Hematopoietic multipotent progenitor cell treated with erythropoietin and hydrocortisone succinate and interleukin-3 and kit ligand, for 17 days (in vitro differentiated cells): ENCODE measurements around the gene MUC5AC.
"Not testable (repeated sequence)": the region's sequence is repeated elsewhere in the genome, so short reads cannot be mapped to it uniquely, and the experiment has no call there.

Source experiments
- DNase-seq: peaks from one replicate; pipeline ENCODE4 v3.0.0-alpha.2; 2015; ENCODE audit warnings: low spot score

MUC5AC gene

DNA sequence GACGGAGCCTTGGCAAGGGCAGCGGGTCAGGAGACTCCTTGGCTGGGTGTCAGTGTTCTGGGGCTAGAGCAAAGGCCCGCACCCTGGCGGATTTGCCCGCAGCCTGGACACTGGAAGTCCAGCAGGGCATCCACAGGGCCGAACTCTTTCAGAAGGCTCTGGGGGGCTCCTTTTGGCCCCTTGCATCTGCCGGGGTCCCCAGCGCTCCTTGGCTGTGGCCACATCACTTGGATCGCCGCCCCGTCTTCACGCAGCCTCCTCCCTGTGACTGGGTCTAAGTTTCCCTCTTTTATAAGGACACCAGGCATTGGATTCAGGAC, 20.0 kb downstream of the MUC5AC start:
- no peak for DNase-seq

DNA sequence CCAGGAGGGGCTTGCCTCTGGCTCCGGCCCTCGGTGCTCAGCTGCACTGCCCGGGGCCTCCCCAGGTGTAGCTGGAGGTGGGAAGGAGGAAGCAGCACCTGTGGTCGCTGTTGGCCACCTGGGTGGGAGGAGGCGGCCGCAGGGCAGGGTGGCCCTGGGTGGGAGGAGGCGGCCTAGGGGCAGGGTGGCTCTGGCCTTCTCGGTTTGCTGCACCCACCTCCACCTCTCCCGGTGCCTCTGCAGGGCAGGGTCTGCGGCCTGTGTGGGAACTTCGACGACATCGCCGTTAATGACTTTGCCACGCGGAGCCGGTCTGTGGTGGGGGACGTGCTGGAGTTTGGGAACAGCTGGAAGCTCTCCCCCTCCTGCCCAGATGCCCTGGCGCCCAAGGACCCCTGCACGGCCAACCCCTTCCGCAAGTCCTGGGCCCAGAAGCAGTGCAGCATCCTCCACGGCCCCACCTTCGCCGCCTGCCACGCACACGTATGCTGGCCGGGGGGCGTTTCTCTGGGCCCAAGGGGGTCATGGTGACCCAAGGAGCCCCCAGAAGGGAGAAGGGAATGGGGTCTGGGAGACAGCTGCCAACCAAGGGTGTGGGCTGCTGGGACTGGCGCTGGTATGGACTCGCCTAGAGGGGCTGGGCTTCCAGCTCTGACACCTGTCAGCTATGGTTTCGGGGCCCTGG, 20.6 kb downstream of the MUC5AC start:
- DNase-seq = no peak

DNA sequence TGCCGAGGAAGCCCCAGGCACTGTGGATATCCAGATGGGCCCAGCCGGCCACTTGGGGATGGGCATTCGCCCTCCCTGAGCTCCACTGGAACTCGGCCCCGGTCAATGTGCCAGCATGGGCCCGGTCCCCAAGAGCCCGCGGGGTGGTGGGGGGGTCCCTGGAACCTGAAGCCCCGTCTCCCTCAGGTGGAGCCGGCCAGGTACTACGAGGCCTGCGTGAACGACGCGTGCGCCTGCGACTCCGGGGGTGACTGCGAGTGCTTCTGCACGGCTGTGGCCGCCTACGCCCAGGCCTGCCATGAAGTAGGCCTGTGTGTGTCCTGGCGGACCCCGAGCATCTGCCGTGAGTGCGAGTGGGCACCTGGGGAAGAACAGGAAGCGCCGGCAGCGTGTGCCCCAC, 21.2 kb downstream of the MUC5AC start:
- no peak for DNase-seq

DNA sequence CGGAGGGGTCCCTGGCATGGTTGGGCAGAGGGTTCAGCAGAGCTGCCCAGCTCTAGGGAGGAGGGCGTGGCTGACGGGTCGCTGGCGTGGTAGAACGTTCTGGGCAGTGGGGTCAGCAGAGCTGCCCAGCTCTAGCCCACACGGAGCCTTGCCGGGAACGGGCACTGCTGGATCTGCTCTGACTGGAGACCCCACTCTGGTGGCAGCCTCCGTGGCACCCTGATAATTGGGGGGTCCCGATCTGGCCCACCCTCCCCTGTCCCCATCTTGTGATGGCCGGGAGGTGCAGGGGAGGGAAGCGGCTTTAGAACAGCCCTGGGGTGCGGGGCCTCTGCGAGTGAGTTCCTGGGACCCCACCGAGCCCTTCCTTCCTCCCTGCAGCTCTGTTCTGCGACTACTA, 21.9 kb downstream of the MUC5AC start:
- no peak for DNase-seq

DNA sequence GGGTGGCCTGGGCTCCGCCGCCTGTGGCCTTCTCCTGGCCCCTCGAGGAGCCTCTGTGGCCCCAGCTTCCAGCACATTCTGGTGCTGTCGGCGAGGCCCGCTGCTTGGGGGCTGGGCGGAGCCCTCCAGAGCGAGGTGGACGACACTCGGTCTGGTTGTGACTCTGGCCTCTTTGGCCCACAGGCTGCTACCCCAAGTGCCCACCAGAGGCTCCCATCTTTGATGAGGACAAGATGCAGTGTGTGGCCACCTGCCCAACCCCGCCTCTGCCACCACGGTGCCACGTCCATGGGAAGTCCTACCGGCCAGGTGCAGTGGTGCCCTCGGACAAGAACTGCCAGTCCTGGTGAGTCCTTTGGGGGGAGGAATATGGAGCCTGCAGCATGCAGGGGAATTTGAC, 22.4 kb downstream of the MUC5AC start:
- no peak for DNase-seq

DNA sequence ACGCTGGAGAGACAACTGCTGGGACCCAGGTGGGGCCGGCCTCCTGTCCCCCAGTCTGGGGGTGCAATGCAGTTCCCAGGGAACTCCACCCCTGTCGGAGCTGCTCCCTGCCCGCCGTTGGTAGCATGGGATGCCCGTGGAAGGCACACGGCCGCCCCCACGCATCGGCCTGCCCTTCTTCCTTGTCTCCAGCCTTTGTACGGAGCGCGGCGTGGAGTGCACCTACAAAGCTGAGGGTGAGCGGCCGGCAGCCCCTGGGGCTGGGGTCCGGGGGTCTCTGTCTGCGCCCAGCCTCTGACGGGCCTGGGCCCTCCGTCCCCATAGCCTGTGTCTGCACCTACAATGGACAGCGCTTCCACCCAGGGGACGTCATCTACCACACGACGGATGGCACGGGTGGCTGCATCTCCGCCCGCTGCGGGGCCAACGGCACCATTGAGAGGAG, 23.2 kb downstream of the MUC5AC start:
- no peak for DNase-seq

DNA sequence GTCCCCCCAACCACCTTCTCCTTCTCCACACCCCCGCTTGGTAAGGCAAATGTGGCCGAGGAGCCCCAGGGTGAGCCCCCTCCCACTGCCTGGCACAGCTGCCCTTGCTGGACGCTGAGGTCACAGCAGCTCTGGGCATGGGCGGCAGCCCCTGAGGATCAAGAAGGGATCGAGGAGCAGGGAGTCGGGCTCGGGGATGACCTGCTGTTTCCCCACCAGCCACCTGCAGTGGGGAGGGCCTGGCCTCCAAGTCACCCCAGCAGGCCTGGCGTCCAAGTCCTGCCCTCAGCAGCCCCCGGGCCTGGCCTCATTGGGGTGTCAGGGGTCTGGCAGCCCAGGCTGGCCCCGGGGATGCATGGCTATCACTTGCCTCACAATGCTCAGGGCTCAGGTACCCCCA, 23.7 kb downstream of the MUC5AC start:
- no peak for DNase-seq

DNA sequence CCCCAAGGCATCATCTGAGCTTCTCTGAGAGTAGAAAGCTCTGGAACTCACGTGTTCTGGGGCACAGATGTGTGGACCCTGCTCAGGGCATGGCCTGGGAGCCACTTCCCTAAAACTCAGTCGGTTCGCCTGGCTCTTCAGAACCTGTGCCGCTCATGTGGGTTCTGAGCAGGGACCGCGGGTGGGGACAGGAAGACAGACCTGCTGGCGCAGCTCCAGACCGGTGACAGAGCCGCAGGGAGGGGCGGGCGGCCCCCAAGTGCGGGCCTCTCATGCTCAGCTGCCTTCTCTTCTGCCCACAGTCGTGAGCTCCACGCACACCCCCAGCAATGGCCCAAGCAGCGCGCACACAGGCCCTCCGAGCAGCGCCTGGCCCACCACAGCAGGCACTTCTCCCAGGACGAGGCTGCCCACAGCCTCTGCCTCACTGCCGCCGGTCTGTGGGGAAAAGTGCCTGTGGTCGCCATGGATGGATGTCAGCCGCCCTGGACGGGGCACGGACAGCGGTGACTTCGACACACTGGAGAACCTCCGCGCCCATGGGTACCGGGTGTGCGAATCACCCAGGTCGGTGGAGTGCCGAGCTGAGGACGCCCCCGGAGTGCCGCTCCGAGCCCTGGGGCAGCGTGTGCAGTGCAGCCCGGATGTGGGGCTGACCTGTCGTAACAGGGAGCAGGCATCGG, 24.2 kb downstream of the MUC5AC start:
- no peak for DNase-seq

DNA sequence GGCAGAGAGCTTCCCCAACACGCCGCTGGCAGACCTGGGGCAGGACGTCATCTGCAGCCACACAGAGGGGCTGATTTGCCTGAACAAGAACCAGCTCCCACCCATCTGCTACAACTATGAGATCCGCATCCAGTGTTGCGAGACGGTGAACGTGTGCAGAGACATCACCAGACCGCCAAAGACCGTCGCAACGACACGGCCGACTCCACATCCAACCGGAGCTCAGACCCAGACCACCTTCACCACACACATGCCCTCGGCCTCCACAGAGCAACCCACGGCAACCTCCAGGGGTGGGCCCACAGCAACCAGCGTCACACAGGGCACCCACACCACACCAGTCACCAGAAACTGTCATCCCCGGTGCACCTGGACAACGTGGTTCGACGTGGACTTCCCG, 26.4 kb downstream of the MUC5AC start:
- DNase-seq = not testable (repeated sequence)

DNA sequence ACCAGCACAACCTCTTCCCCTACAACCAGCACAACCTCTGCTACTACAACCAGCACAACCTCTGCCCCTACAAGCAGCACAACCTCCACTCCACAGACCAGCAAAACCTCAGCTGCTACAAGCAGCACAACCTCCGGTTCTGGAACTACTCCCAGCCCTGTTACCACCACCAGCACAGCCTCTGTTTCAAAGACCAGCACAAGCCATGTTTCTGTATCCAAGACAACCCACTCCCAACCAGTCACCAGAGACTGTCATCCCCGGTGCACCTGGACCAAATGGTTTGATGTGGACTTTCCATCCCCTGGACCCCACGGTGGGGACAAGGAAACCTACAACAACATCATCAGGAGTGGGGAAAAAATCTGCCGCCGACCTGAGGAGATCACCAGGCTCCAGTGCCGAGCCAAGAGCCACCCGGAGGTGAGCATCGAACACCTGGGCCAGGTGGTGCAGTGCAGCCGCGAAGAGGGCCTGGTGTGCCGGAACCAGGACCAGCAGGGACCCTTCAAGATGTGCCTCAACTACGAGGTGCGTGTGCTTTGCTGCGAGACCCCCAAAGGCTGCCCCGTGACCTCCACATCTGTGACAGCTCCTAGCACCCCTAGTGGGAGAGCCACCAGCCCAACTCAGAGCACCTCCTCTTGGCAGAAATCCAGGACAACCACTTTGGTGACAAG, 30.8 kb downstream of the MUC5AC start:
- not testable (repeated sequence) for DNase-seq

DNA sequence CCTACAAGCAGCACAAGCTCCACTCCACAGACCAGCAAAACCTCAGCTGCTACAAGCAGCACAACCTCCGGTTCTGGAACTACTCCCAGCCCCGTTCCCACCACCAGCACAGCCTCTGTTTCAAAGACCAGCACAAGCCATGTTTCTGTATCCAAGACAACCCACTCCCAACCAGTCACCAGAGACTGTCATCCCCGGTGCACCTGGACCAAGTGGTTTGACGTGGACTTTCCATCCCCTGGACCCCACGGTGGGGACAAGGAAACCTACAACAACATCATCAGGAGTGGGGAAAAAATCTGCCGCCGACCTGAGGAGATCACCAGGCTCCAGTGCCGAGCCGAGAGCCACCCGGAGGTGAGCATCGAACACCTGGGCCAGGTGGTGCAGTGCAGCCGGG, 32.1 kb downstream of the MUC5AC start:
- DNase-seq = not testable (repeated sequence)

DNA sequence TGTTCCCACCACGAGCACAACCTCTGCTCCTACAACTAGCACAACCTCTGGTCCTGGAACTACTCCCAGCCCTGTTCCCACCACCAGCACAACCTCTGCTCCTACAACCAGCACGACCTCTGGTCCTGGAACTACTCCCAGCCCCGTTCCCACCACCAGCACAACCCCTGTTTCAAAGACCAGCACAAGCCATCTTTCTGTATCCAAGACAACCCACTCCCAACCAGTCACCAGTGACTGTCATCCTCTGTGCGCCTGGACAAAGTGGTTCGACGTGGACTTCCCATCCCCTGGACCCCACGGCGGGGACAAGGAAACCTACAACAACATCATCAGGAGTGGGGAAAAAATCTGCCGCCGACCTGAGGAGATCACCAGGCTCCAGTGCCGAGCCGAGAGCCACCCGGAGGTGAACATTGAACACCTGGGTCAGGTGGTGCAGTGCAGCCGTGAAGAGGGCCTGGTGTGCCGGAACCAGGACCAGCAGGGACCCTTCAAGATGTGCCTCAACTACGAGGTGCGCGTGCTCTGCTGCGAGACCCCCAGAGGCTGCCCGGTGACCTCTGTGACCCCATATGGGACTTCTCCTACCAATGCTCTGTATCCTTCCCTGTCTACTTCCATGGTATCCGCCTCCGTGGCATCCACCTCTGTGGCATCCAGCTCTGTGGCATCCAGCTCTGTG, 34.2 kb downstream of the MUC5AC start:
- not testable (repeated sequence) for DNase-seq

DNA sequence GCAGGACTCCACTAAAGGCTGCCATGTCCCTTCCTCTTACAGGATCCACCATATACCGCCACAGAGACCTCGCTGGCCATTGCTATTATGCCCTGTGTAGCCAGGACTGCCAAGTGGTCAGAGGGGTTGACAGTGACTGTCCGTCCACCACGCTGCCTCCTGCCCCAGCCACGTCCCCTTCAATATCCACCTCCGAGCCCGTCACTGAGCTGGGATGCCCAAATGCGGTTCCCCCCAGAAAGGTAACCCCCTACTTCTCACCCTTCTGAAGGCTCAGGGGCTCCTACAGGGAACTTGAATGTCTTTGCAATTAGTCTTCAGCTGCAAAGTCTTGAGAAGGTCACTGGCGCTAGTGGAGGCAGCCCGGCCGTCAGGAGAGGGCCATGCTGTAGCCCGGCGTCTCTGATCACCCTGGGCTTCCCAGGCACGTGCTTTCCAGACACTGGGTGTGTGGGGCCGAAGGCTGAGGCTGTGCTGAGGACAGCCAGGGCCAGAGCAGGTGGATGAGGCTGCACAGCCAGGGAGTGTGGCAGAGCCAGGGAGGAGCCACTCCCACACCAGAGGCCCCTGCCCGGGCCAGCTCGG, 35.1 kb downstream of the MUC5AC start:
- no peak for DNase-seq

DNA sequence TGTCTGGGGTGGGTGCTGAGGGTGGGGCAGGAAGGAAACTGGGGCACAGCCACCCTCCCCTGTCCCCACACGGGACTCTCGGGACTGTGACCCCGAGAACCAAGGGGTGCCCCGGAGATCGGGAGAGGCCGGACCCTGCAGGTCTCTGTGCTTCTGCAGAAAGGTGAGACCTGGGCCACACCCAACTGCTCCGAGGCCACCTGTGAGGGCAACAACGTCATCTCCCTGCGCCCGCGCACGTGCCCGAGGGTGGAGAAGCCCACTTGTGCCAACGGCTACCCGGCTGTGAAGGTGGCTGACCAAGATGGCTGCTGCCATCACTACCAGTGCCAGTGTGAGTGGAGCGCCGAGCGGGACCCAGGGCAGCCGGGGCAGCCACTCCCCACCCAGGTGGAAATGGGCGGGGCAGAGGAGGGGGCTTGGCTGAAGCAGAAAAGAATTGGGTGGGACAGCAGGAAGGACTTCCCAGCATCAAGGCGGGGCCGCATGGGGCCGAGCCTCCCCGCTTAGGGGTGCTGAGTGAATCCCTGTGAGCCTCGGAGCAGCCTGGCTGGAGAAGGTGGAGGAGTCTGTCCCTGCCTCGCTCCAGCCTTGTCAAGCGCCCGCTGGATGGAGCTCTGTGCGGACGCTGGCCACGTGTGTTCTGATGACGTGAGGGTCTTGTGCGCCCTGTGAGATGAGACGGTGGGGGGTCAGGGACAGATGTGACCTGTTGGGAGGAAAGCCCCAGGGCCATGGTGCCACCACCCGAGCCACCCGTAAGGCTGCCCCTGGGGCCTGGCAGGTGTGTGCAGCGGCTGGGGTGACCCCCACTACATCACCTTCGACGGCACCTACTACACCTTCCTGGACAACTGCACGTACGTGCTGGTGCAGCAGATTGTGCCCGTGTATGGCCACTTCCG, 35.8 kb downstream of the MUC5AC start:
- DNase-seq = no peak

DNA sequence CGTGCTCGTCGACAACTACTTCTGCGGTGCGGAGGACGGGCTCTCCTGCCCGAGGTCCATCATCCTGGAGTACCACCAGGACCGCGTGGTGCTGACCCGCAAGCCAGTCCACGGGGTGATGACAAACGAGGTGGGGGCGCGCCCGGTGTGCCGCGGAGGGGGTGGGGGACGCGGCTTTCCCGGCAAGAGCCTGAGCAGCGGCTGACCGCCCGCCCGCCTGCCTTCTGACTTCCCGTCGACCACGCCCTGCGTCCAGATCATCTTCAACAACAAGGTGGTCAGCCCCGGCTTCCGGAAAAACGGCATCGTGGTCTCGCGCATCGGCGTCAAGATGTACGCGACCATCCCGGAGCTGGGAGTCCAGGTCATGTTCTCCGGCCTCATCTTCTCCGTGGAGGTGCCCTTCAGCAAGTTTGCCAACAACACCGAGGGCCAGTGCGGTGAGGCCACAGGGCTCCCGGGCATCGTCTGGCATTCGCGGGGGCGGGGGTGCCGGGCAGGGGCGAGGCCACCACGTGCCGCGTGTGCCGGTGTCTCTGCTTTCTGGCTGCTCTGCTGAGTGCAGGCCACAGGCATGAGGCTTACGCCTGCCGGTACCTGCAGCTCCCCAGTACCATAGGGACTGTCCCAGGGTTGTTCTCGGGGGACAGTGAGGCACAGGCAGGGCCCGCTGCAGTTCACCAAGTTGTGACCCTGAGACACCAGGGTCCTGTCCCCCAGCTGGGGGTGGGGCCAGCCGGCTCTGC, 36.7 kb downstream of the MUC5AC start:
- no peak for DNase-seq

DNA sequence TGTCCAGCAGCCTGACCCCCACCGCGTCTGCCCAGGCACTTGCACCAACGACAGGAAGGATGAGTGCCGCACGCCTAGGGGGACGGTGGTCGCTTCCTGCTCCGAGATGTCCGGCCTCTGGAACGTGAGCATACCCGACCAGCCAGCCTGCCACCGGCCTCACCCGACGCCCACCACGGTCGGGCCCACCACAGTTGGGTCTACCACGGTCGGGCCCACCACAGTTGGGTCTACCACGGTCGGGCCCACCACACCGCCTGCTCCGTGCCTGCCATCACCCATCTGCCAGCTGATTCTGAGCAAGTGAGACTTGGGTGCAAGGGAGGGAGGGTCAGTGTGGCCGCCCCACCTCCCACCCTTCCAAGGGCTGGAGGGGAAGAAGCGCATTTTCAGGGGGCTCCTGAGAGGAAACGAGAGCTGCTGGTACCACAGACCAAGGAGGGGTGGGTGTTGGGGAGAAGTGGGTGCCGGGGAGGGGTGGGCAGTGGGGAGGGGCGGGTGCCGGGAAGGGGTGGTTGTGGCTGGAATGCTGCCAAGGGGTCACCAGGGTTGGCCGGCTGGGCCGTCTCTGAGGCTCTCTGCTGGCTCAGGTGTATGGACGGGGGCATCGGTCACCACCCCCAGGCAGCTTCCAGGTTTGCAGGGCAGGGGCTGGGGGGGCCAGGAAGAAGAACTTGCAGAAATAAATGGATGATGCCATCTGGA, 37.4 kb downstream of the MUC5AC start:
- DNase-seq = no peak

DNA sequence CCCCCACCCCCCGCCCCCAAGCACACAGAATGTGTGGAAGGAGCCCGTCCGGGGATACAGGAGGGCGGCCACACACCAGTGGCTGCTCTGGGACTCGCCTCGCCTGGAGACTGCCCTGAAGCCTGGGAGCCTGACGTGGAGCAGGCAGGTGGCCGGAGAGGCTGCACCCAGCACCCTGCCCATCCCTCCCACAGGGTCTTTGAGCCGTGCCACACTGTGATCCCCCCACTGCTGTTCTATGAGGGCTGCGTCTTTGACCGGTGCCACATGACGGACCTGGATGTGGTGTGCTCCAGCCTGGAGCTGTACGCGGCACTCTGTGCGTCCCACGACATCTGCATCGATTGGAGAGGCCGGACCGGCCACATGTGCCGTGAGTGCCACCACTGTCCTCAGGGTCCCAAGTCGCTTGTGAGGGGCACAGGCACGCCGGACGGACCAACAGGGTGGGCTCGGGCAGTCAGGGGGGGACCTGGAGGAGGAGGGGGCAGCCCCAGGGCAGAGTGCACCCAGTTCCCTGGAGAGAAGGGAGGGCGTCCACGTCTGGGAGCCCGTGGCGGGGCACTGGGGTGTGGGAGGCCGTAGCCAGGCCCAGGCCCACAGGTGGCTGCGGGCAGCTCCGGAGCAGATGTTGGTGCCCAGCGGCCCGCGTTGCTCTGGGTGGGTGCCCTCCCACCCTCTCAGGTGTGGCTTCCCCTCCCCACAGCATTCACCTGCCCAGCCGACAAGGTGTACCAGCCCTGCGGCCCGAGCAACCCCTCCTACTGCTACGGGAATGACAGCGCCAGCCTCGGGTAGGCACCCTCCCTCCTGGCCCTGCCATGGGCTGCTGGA, 38.1 kb downstream of the MUC5AC start:
- no peak for DNase-seq

DNA sequence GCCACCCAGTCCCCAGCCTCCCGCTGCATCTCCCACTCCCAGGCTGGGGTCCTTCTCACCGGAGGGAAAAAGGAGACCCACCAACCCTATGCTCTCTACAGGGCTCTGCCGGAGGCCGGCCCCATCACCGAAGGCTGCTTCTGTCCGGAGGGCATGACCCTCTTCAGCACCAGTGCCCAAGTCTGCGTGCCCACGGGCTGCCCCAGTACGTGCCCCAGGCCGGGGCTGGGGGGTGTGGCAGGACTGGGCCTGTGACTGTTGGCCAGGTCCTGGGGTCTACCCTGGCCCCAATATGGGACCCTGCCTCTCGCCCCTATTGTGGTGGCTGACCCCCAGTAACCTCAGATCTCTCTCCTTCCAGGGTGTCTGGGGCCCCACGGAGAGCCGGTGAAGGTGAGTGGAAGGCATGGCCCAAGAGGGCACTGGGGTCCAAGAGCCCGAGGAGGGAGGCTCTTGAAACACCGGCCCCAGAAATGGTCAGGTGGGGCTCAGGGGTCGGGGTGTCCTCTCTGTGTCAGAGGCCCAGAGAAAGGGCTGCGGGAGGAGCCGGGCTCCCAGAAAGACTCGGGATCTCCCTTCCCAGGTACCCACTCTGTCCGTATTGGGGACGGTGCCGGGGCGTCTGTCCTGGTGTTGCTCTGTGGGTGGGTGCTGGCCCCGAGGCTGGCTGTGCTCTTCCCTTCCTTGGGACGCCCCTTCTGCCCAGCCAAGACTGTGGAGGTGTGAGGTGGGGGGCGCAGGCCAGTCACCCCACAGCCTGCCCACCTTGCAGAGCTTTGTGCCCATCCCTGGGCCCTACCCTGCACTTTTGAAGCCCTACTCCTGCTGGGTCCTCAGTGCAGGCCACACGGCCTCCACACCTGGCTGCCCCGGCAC, 39.0 kb downstream of the MUC5AC start:
- no peak for DNase-seq
